Subcutaneous abdominal adipose tissue (tissue), 5 donors: ENCODE measurements around the gene TASOR2.

Experiments
- H3K27ac ChIP-seq: one replicate; pipeline ENCODE4 v1.7.0; 2013; ENCODE audit warnings: low read depth, mild to moderate bottlenecking, inconsistent platforms, low read length, moderate library complexity
- H3K27me3 ChIP-seq, 5 donors: one replicate each; pipeline ENCODE4 v1.7.0; 2013; ENCODE audit warnings: low read length in 5 of 5, inconsistent platforms in 1 of 5; ENCODE audit not compliant: control insufficient read depth in 5 of 5, insufficient read depth in 4 of 5
- H3K36me3 ChIP-seq, 5 donors: one replicate each; pipeline ENCODE4 v1.7.0; 2013; ENCODE audit warnings: low read length in 5 of 5; ENCODE audit not compliant: control insufficient read depth in 5 of 5, insufficient read depth in 5 of 5
- H3K4me1 ChIP-seq, 5 donors: one replicate each; pipeline ENCODE4 v1.7.0; 2013; ENCODE audit warnings: low read length in 5 of 5, mild to moderate bottlenecking in 3 of 5, moderate library complexity in 1 of 5; ENCODE audit not compliant: control insufficient read depth in 5 of 5, insufficient read depth in 5 of 5
- H3K4me3 ChIP-seq, 5 donors: one replicate each; pipeline ENCODE4 v1.7.0; 2013; ENCODE audit warnings: low read length in 5 of 5, low read depth in 1 of 5
- H3K9ac ChIP-seq, 5 donors: one replicate each; pipeline ENCODE4 v1.7.0; 2013; ENCODE audit warnings: low read length in 5 of 5, mild to moderate bottlenecking in 4 of 5, moderate library complexity in 3 of 5
- H3K9me3 ChIP-seq, 5 donors: one replicate each; pipeline ENCODE4 v1.7.0; 2013; ENCODE audit warnings: low read length in 5 of 5; ENCODE audit not compliant: control insufficient read depth in 5 of 5
- donor health status: healthy.
- donor health status: healthy.
- donor health status: healthy.
- donor health status: healthy.
- donor health status: healthy.

TASOR2 gene

GRCh38 chr10:5655121-5655520 is 29.5 kb upstream of the TASOR2 start:
- no peak overlapping the region for H3K27ac ChIP-seq

GRCh38 chr10:5656737-5657579 is 27.7 kb upstream of the TASOR2 start:
- Histone ChIP-seq H3K4me3 (no peak overlapping the region), H3K27me3 (no peaks in the 10 kb centered on the region), H3K27ac (no peak overlapping the region), H3K9ac (no peak overlapping the region), H3K36me3 (peaks cover 0 to 3% (median 3%) of the 10 kb centered on the region in 5 donors), H3K4me1 (peaks cover 4 to 22% (median 18%) of the 10 kb centered on the region in 5 donors), H3K9me3 (no peaks in the 10 kb centered on the region)

More at GRCh38 chr10:5655121-5655520, 29.5 kb upstream of the TASOR2 start:
- Histone ChIP-seq H3K4me1 (peaks cover 4 to 24% (median 17%) of the 10 kb centered on the region in 5 donors), H3K9me3 (no peaks in the 10 kb centered on the region), H3K27me3 (no peaks in the 10 kb centered on the region), H3K36me3 (peaks cover 0 to 14% (median 11%) of the 10 kb centered on the region in 5 donors), H3K9ac (no peak overlapping the region), H3K4me3 (no peak overlapping the region)

GRCh38 chr10:5658871-5659618 is 25.6 kb upstream of the TASOR2 start:
- H3K4me1 ChIP-seq: peaks cover 4 to 13% (median 11%) of the 10 kb centered on the region in 5 donors
- H3K9ac ChIP-seq: no peak overlapping the region
- peaks cover 0 to 3% (median 0%) of the 10 kb centered on the region in 5 donors for H3K36me3 ChIP-seq
- H3K9me3 ChIP-seq: no peaks in the 10 kb centered on the region
- no peak overlapping the region for H3K27ac ChIP-seq
- H3K27me3 ChIP-seq: no peaks in the 10 kb centered on the region
- no peak overlapping the region for H3K4me3 ChIP-seq

- Histone ChIP-seq H3K9ac (no peak overlapping the region), H3K4me3 (peak overlapping the region in 1 of 5 donors; percentile 9), H3K27me3 (no peaks in the 10 kb centered on the region), H3K27ac (no peak overlapping the region), H3K9me3 (no peaks in the 10 kb centered on the region), H3K36me3 (peaks cover 0 to 3% (median 0%) of the 10 kb centered on the region in 5 donors), H3K4me1 (peaks cover 4 to 13% (median 11%) of the 10 kb centered on the region in 5 donors)
These were observed 24.7 kb upstream of the TASOR2 start for GRCh38 chr10:5659702-5660528.

- H3K36me3 ChIP-seq: peaks cover 0 to 3% (median 0%) of the 10 kb centered on the region in 5 donors
- H3K27ac ChIP-seq: no peak overlapping the region
- H3K9me3 ChIP-seq: no peaks in the 10 kb centered on the region
- peaks cover 4 to 21% (median 19%) of the 10 kb centered on the region in 5 donors for H3K4me1 ChIP-seq
- no peak overlapping the region for H3K9ac ChIP-seq
- H3K27me3 ChIP-seq: no peaks in the 10 kb centered on the region
- H3K4me3 ChIP-seq: no peak overlapping the region
These were observed 23.6 kb upstream of the TASOR2 start for GRCh38 chr10:5661043-5661442.

- no peaks in the 10 kb centered on the region for H3K36me3 ChIP-seq
- H3K27ac ChIP-seq: no peak overlapping the region
- no peaks in the 10 kb centered on the region for H3K27me3 ChIP-seq
- H3K9me3 ChIP-seq: no peaks in the 10 kb centered on the region
- H3K4me3 ChIP-seq: no peak overlapping the region
- H3K4me1 ChIP-seq: peaks cover 9 to 30% (median 26%) of the 10 kb centered on the region in 5 donors
- H3K9ac ChIP-seq: no peak overlapping the region
These were observed 21.7 kb upstream of the TASOR2 start for GRCh38 chr10:5662708-5663579.

GRCh38 chr10:5663692-5664427 is 20.8 kb upstream of the TASOR2 start:
- H3K9me3 ChIP-seq: no peaks in the 10 kb centered on the region
- H3K4me1 ChIP-seq: peaks cover 9 to 30% (median 26%) of the 10 kb centered on the region in 5 donors

GRCh38 chr10:5665373-5666007 is 19.1 kb upstream of the TASOR2 start:
- Histone ChIP-seq H3K4me1 (peaks cover 4 to 17% (median 14%) of the 10 kb centered on the region in 5 donors), H3K36me3 (no peaks in the 10 kb centered on the region), H3K4me3 (peak overlapping the region; percentile 64 to 98 (median 94)), H3K9ac (peak overlapping the region in 4 of 5 donors; percentile 66 to 79 (median 70)), H3K27ac (no peak overlapping the region), H3K9me3 (no peaks in the 10 kb centered on the region), H3K27me3 (no peaks in the 10 kb centered on the region)

More at GRCh38 chr10:5663692-5664427, 20.8 kb upstream of the TASOR2 start:
- no peak overlapping the region for H3K9ac ChIP-seq
- no peak overlapping the region for H3K4me3 ChIP-seq
- H3K36me3 ChIP-seq: no peaks in the 10 kb centered on the region
- no peak overlapping the region for H3K27ac ChIP-seq
- no peaks in the 10 kb centered on the region for H3K27me3 ChIP-seq
